Activated T-helper 17 cell treated with anti-CD3 and anti-CD28 coated beads, Interleukin-2, amount 50 U/mL, for 72 hours (primary cell): ENCODE data around the gene ATP5MG. TPM values are rescaled to one million over a fixed set of nuclear protein-coding genes. Genes with fewer than 3 reads are reported as not detected.

Experiments used
- ATAC-seq: fragments of 150-1000 bp; cut with Tn5 transposase; replicated peaks from 2 replicates; pipeline ENCODE4 v1.10.0; 2021; ENCODE audit warnings: mild to moderate bottlenecking, moderate library complexity
- H3K27ac Mint-ChIP-seq: one replicate; pipeline ENCODE4 v1.8.0; 2022; ENCODE audit warnings: mixed read lengths
- H3K27me3 Mint-ChIP-seq: one replicate; pipeline ENCODE4 v1.8.0; 2022; ENCODE audit warnings: mixed read lengths
- H3K36me3 Mint-ChIP-seq: one replicate; pipeline ENCODE4 v1.8.0; 2022; ENCODE audit warnings: low read depth, mild to moderate bottlenecking, mixed read lengths
- H3K4me1 Mint-ChIP-seq: one replicate; pipeline ENCODE4 v1.8.0; 2022; ENCODE audit warnings: mixed read lengths
- H3K4me3 Mint-ChIP-seq: one replicate; pipeline ENCODE4 v1.8.0; 2022; ENCODE audit warnings: mild to moderate bottlenecking, mixed read lengths
- H3K9me3 Mint-ChIP-seq: one replicate; pipeline ENCODE4 v1.8.0; 2022; ENCODE audit warnings: mixed read lengths
- total RNA-seq, 2 donors: library from RNA; stranded (reverse); gene quantifications; one replicate each; pipeline ENCODE4 v1.2.3, GENCODE V29; 2022

ATP5MG gene
- total RNA-seq, 2 donors from 2014 or later, result 155 to 275 TPM

GRCh38 chr11:118418766-118419165, 17.4 kb downstream of the ATP5MG start:
- Mint-ChIP-seq H3K36me3 (no peaks in the 10 kb centered on the region), H3K27ac (no peak overlapping the region), H3K9me3 (no peaks in the 10 kb centered on the region), H3K4me3 (no peak overlapping the region), H3K27me3 (no peaks in the 10 kb centered on the region), H3K4me1 (peaks cover 4% of the 10 kb centered on the region)
- no peak for ATAC-seq

DNA sequence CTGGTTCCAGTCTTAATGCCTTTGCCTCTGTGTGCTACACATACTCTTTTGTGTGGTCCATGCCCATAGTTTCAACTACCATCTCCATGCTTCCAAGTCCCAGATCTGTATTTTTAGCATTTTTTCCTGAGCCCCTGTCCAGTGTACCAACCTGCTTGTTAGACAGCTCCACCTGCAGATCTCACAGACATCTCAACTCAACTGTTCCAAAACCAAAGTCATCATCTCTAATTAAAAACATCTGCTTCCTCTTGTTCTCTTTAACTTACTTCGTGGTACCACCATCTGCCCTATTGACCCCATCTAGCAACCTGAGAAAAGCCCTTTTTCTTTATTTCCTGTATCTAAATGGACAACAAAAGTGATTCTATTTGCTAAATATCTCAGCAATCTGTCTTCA, 26.3 kb downstream of the ATP5MG start:
- H3K9me3 Mint-ChIP-seq, result no peaks in the 10 kb centered on the region
- no peaks in the 10 kb centered on the region for H3K27me3 Mint-ChIP-seq
- no peak overlapping the region for H3K4me3 Mint-ChIP-seq
- H3K27ac Mint-ChIP-seq, result peak overlapping the region; percentile 36
- no peaks in the 10 kb centered on the region for H3K4me1 Mint-ChIP-seq
- no peak for ATAC-seq
- H3K36me3 Mint-ChIP-seq, result no peaks in the 10 kb centered on the region

- no peaks in the 10 kb centered on the region for H3K36me3 Mint-ChIP-seq
- no peak overlapping the region for H3K27ac Mint-ChIP-seq
- H3K27me3 Mint-ChIP-seq, result no peaks in the 10 kb centered on the region
- H3K4me1 Mint-ChIP-seq, result peaks cover 16% of the 10 kb centered on the region
- no peak overlapping the region for H3K4me3 Mint-ChIP-seq
- no peak for ATAC-seq
- no peaks in the 10 kb centered on the region for H3K9me3 Mint-ChIP-seq
Observed at GRCh38 chr11:118430956-118431355, 29.6 kb downstream of the ATP5MG start.

GRCh38 chr11:118434123-118434552, 32.7 kb downstream of the ATP5MG start:
- ATAC-seq, result no peak
- Mint-ChIP-seq H3K27ac (peak overlapping the region; percentile 28), H3K27me3 (no peaks in the 10 kb centered on the region), H3K4me1 (peaks cover 16% of the 10 kb centered on the region), H3K9me3 (no peaks in the 10 kb centered on the region), H3K36me3 (peaks cover 19% of the 10 kb centered on the region), H3K4me3 (peak overlapping the region; percentile 96)

- H3K27ac Mint-ChIP-seq, result peak overlapping the region; percentile 28
- H3K27me3 Mint-ChIP-seq, result no peaks in the 10 kb centered on the region
- no peaks in the 10 kb centered on the region for H3K9me3 Mint-ChIP-seq
- H3K4me1 Mint-ChIP-seq, result peaks cover 16% of the 10 kb centered on the region
- H3K36me3 Mint-ChIP-seq, result peaks cover 25% of the 10 kb centered on the region
- peak overlapping the region; percentile 96 for H3K4me3 Mint-ChIP-seq
- ATAC-seq, result peak; percentile 8
Observed at GRCh38 chr11:118434553-118435289, 33.3 kb downstream of the ATP5MG start.

- H3K4me3 Mint-ChIP-seq, result peak overlapping the region; percentile 96
- no peaks in the 10 kb centered on the region for H3K27me3 Mint-ChIP-seq
- no peaks in the 10 kb centered on the region for H3K9me3 Mint-ChIP-seq
- peak overlapping the region; percentile 28 for H3K27ac Mint-ChIP-seq
- H3K36me3 Mint-ChIP-seq, result peaks cover 32% of the 10 kb centered on the region
- ATAC-seq, result peak; percentile 17
- H3K4me1 Mint-ChIP-seq, result peaks cover 22% of the 10 kb centered on the region
Observed at GRCh38 chr11:118435290-118435892, 34.0 kb downstream of the ATP5MG start.

DNA sequence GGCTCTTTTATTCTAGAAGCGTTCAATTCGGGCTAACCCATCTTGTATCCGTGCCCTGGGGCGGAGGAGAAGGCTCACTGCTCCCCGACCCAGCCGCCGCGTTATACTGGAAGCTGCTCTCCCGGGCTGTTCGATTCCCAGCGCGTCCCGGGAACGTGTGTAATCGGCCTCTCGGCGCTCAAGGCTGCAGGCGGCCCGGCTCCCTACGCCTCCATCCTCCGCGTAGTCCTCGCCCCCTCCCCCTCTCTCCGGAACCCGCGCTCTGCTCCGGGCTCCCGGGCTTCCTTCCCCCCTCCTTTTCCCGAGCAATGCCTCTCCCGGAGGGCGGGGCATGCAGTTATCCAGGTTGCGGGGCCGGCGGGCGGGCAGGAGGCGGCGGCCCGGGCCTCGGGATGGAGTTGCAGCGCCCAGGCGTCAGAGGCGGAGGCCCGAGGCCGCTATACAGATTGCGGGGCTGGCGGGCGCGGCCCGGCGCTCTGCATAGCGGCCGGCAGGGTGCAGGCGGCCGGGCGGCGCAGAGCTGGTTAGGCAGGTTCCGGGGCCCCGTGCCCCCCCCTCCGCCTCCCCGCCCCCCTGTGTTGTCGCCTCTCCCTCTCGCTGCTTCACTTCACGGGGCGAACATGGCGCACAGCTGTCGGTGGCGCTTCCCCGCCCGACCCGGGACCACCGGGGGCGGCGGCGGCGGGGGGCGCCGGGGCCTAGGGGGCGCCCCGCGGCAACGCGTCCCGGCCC, 34.7 kb downstream of the ATP5MG start, which contains the start of gene KMT2A:
Gene KMT2A, plus strand, starts transcription at position 600 of the 732 bp plus-strand sequence. Its CDS starts 21 bp downstream, at position 621.
- Mint-ChIP-seq H3K27me3 (no peaks in the 10 kb centered on the region), H3K4me3 (peak within 1 kb of the TSS; percentile 96), H3K36me3 (peaks cover 39% of the 10 kb centered on the region), H3K9me3 (no peaks in the 10 kb centered on the region), H3K27ac (peak within 1 kb of the TSS; percentile 87), H3K4me1 (peaks cover 25% of the 10 kb centered on the region)
- peak; percentile 56 for ATAC-seq

DNA sequence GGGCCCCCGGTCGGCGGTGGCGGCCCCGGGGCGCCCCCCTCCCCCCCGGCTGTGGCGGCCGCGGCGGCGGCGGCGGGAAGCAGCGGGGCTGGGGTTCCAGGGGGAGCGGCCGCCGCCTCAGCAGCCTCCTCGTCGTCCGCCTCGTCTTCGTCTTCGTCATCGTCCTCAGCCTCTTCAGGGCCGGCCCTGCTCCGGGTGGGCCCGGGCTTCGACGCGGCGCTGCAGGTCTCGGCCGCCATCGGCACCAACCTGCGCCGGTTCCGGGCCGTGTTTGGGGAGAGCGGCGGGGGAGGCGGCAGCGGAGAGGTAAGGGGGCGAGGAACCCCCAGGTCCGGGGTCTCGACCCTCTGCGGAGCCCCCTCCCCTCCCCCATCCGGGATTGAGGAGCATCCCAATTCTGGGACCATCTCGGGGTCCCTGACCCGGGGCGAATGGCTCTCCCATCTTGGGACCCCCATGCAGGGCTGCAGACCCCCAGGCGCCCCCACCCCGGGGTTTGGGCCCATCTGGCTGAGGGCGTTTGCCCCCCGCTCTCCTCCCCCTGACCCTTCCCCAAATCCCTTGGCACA, 35.3 kb downstream of the ATP5MG start:
- Mint-ChIP-seq H3K27me3 (no peaks in the 10 kb centered on the region), H3K27ac (peak overlapping the region; percentile 87), H3K4me1 (peaks cover 30% of the 10 kb centered on the region), H3K9me3 (no peaks in the 10 kb centered on the region), H3K36me3 (peaks cover 45% of the 10 kb centered on the region), H3K4me3 (peak overlapping the region; percentile 96)
- ATAC-seq, result peak; percentile 15

DNA sequence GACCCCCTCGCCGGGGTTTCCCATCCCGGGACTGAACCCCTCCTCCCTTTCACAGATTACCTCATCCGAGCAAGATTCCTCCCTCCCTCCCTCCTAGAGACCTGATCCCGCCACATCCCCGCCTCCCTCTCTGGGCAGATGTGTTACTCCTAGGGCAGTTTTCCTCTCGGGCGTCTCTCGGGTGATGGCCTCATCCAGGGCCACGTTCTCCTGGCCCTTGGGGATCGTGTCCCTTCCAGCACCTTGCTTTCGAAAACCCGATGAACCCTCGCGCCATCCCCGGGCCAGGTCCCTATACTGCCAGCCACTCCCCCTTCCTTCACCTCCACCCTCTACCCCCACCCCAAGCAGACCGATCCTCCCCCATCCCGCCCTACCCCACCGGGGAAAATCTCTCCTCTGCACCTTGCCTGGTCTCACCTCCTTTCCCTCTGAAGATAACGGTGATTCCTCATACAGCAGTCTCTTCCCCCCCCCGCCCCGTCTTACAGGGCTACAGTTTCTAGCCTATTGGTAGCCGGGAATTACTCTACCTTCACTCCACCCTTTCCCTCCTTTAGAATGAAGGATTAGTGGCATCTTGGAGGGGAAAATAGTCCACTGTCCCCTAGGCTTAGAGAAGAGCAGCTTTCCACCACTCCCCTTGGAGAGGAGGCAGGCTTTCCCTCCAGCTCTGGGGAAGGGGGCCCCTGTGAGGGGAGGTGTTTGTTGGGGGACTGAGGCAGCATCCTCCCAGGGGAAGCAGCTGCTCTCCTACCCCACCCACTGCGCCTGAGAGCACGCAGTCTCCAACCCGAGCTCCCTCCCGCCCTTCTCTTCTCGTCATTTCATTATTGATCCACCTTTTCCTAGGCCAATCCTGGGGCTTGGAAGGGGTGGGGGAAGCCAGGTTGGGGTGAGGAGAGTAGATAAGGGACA, 36.1 kb downstream of the ATP5MG start:
- ATAC-seq, result peak; percentile 18
- H3K27ac Mint-ChIP-seq, result peak overlapping the region; percentile 87

GRCh38 chr11:118438314-118438931, 37.0 kb downstream of the ATP5MG start:
- Mint-ChIP-seq H3K4me1 (peaks cover 47% of the 10 kb centered on the region), H3K36me3 (peaks cover 59% of the 10 kb centered on the region), H3K4me3 (peak overlapping the region; percentile 96), H3K27ac (peak overlapping the region; percentile 87), H3K9me3 (no peaks in the 10 kb centered on the region), H3K27me3 (no peaks in the 10 kb centered on the region)
- ATAC-seq, result peak; percentile 22

More for the DNA sequence above, 36.1 kb downstream of the ATP5MG start:
- Mint-ChIP-seq H3K4me1 (peaks cover 37% of the 10 kb centered on the region), H3K27me3 (no peaks in the 10 kb centered on the region), H3K36me3 (peaks cover 53% of the 10 kb centered on the region), H3K4me3 (peak overlapping the region; percentile 96), H3K9me3 (no peaks in the 10 kb centered on the region)

DNA sequence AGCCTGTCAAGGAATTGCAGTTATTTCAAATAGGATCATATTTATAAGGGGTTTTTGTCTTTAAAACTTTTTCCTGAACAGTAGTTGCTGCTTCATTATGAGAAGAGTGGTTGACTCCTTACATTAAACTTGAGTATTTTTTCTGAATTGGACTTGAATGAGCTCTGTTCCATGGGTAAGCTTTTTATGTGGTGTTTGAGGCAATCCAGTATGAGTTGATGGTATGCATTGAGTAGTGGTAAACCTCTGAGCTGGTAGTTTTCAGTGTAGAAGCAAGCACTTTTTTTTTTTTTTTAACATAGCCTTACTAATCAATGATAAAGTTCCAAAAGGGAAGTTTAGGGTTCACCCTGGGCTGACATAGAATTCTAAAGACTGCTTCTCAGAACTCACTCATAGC, 38.2 kb downstream of the ATP5MG start:
- Mint-ChIP-seq H3K36me3 (peaks cover 67% of the 10 kb centered on the region), H3K4me3 (peak overlapping the region; percentile 96), H3K27me3 (no peaks in the 10 kb centered on the region), H3K9me3 (no peaks in the 10 kb centered on the region), H3K27ac (peak overlapping the region; percentile 48), H3K4me1 (peaks cover 47% of the 10 kb centered on the region)
- peak; percentile 30 for ATAC-seq

GRCh38 chr11:118441770-118442275, 40.4 kb downstream of the ATP5MG start:
- peak overlapping the region; percentile 96 for H3K4me3 Mint-ChIP-seq
- peaks cover 89% of the 10 kb centered on the region for H3K36me3 Mint-ChIP-seq
- no peak for ATAC-seq
- H3K27ac Mint-ChIP-seq, result peak overlapping the region; percentile 88
- H3K27me3 Mint-ChIP-seq, result no peaks in the 10 kb centered on the region
- H3K9me3 Mint-ChIP-seq, result no peaks in the 10 kb centered on the region
- peaks cover 53% of the 10 kb centered on the region for H3K4me1 Mint-ChIP-seq

GRCh38 chr11:118442301-118442700, 40.9 kb downstream of the ATP5MG start:
- peak; percentile 5 for ATAC-seq
- Mint-ChIP-seq H3K36me3 (peaks cover 90% of the 10 kb centered on the region), H3K27ac (peak overlapping the region; percentile 88)

More at GRCh38 chr11:118442301-118442700, 40.9 kb downstream of the ATP5MG start:
- Mint-ChIP-seq H3K27me3 (no peaks in the 10 kb centered on the region), H3K4me3 (peak overlapping the region; percentile 96), H3K9me3 (no peaks in the 10 kb centered on the region), H3K4me1 (peaks cover 57% of the 10 kb centered on the region)
